Karpas-422 (cell line): ENCODE measurements around the gene EPN2. TPM values are rescaled to one million over a fixed set of nuclear protein-coding genes. Genes with fewer than 3 reads are reported as not detected.
"Not testable (repeated sequence)": the region's sequence is repeated elsewhere in the genome, so short reads cannot be mapped to it uniquely, and the experiment has no call there.

Experiments used
- DNase-seq: peaks from one replicate; pipeline ENCODE4 v3.0.0-alpha.2; 2015
- H2AFZ ChIP-seq: fragments of 200-600 bp; sonication (generic); 2 replicates; pipeline ENCODE4 v1.6.1; 2014; ENCODE audit warnings: antibody characterized with exemption, low read length, mixed read lengths
- H3K27ac ChIP-seq: fragments of 200-600 bp; sonication (generic); 2 replicates; pipeline ENCODE4 v1.5.1; 2014; ENCODE audit warnings: mild to moderate bottlenecking, low read length, moderate library complexity
- H3K27me3 ChIP-seq: fragments of 200-600 bp; sonication (generic); 2 replicates; pipeline ENCODE4 v1.6.1; 2014; ENCODE audit warnings: low read length, mixed read lengths
- H3K36me3 ChIP-seq: fragments of 200-600 bp; sonication (generic); 2 replicates; pipeline ENCODE4 v1.6.1; 2014; ENCODE audit warnings: low read length, mixed read lengths; ENCODE audit not compliant: insufficient read depth
- H3K4me1 ChIP-seq: fragments of 200-600 bp; sonication (generic); 2 replicates; pipeline ENCODE4 v1.6.1; 2014; ENCODE audit warnings: mild to moderate bottlenecking, low read length, mixed read lengths
- H3K4me2 ChIP-seq: fragments of 200-600 bp; sonication (generic); 2 replicates; pipeline ENCODE4 v1.6.1; 2014; ENCODE audit warnings: low read length, low read depth, mild to moderate bottlenecking; ENCODE audit not compliant: poor library complexity, severe bottlenecking
- H3K4me3 ChIP-seq: fragments of 200-600 bp; sonication (generic); 2 replicates; pipeline ENCODE4 v1.5.1; 2014; ENCODE audit warnings: mild to moderate bottlenecking, antibody characterized with exemption, low read length, mixed read lengths
- H3K79me2 ChIP-seq: fragments of 200-600 bp; sonication (generic); 2 replicates; pipeline ENCODE4 v1.6.1; 2014; ENCODE audit warnings: mild to moderate bottlenecking, low read length, mixed read lengths
- H3K9ac ChIP-seq: fragments of 200-600 bp; sonication (generic); 2 replicates; pipeline ENCODE4 v1.6.0; 2014; ENCODE audit warnings: low read length
- H3K9me2 ChIP-seq: fragments of 200-600 bp; sonication (generic), shearing (Covaris generic); replicated peaks from 2 replicates; pipeline ENCODE4 v1.6.0; 2014; ENCODE audit warnings: mild to moderate bottlenecking, low read length, moderate library complexity; ENCODE audit not compliant: insufficient read depth
- H3K9me3 ChIP-seq: fragments of 300-700, 200-600 bp; sonication (generic); 2 replicates; pipeline ENCODE4 v1.6.1; 2014; ENCODE audit warnings: low read length, mixed read lengths
- H4K20me1 ChIP-seq: fragments of 200-600 bp; sonication (generic); 2 replicates; pipeline ENCODE4 v1.6.1; 2014; ENCODE audit warnings: mild to moderate bottlenecking, antibody characterized with exemption, low read length, low read depth; ENCODE audit not compliant: insufficient read depth
- total RNA-seq: library from RNA; depleted of rRNA; stranded (reverse); fragments of >200 nt; shearing (Covaris generic); gene quantifications from 2 replicates; pipeline ENCODE4 v1.2.3, GENCODE V29; 2014; ENCODE audit warnings: low replicate concordance; rRNA removed

Gene EPN2
- 5.4 and 17.6 TPM in 2 replicates for total RNA-seq

DNA sequence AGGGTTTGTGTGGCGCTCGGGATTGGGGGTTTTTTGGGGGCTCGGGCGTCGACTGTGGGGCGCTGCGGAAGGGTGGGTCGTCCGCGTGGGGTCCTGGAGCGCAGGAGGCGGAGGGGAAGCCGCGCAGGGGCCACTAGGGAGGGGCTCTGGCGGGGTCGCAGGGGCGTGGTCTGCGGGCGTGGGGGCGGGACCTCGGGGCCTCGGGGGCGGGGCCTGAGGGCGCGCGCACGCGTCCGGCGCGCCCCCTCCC is at the start of gene EPN2:
EPN2 (plus strand) TSS at position 228 of the 250 bp plus-strand sequence. CDS start 45,754 bp downstream, outside the sequence.
- Histone ChIP-seq H2AFZ (peak within 1 kb of the TSS; percentile 84; the same call in 1 of the 2 replicates), H3K4me3 (peak within 1 kb of the TSS; percentile 71), H3K4me2 (peak within 1 kb of the TSS; percentile 91), H4K20me1 (0 out of 2 replicates have a peak, but pooled peaks cover 14% of the 10 kb centered on the region), H3K9ac (peak within 1 kb of the TSS; percentile 80)
- not testable (repeated sequence) for H3K36me3 ChIP-seq, H3K27ac ChIP-seq, H3K9me2 ChIP-seq, H3K79me2 ChIP-seq, H3K9me3 ChIP-seq, H3K4me1 ChIP-seq, H3K27me3 ChIP-seq
- DNase-seq = peak; percentile 69

DNA sequence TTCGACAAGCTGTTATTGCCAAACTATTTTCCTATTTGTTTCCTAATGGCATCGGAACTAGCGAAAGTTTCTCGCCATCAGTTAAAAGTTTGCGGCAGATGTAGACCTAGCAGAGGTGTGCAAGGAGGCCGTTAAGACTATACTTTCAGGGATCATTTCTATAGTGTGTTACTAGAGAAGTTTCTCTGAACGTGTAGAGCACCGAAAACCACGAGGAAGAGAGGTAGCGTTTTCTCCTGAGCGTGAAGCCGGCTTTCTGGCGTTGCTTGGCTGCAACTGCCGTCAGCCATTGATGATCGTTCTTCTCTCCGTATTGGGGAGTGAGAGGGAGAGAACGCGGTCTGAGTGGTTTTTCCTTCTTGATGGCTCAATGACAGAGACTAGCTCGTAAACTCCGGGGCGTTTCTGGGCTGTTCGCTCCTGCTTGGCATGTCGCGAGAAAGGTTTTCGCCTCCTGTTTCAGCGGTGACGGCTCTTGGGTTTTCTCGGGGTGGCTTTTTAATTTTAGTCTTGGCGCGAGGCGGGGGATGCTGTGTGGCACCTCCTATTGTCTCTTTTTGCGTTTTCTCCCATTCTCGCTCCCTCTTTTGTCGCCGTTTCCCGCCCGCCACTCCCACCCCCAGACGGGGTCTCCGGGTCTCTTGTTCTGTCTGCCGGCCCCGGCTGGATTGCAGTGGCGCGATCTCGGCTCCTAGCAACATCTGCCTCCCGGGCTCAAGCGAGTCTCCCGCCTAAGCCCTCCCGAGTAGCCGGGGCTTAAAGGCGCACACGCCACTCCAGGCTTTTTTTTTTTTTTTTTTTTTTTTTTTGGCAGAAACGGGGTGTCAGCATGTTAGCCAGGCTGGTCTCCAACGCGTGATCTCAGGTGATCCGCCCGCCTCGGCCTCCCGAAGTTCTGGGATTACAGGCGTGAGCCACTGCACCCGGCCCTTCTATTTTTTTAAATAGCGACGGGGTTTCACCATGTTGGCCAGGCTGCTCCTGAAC is 49.0 kb upstream of the EPN2 start:
- H3K9me2 ChIP-seq, H3K27me3 ChIP-seq, H3K4me3 ChIP-seq, H3K36me3 ChIP-seq, H3K4me2 ChIP-seq, H3K79me2 ChIP-seq, H4K20me1 ChIP-seq, H3K4me1 ChIP-seq, H3K9ac ChIP-seq, H3K27ac ChIP-seq, H3K9me3 ChIP-seq, H2AFZ ChIP-seq, DNase-seq: not testable (repeated sequence)

DNA sequence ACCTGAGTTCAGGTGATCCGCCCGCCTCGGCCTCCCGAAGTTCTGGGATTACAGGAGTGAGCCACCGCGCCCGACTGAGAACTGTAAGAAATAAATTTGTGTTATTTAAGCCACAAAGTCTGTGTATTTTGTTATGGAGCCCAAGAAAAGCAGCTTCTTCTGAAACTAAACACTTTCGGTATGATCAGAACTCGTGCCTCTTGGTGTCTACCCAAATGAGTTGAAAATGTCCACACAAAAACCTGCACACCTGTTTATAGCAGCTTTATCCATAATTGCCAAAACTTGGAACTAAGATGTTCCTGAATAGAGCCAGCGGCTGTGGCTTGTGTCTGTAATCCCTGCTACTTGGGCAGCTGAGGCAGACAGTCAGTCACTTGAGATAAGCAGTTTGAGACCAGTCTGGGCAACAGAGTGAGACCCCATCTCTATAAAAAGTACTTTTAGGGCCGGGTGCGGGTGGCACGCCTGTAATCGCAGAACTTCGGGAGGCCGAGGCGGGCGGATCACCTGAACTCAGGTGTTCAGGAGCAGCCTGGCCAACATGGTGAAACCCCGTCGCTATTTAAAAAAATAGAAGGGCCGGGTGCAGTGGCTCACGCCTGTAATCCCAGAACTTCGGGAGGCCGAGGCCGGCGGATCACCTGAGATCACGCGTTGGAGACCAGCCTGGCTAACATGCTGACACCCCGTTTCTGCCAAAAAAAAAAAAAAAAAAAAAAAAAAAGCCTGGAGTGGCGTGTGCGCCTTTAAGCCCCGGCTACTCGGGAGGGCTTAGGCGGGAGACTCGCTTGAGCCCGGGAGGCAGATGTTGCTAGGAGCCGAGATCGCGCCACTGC is 48.1 kb upstream of the EPN2 start:
- H3K9me2 ChIP-seq, H4K20me1 ChIP-seq, H3K4me3 ChIP-seq, H3K9me3 ChIP-seq, H3K27me3 ChIP-seq, H3K4me2 ChIP-seq, H2AFZ ChIP-seq, H3K27ac ChIP-seq, H3K9ac ChIP-seq, H3K4me1 ChIP-seq, DNase-seq, H3K36me3 ChIP-seq, H3K79me2 ChIP-seq: not testable (repeated sequence)

DNA sequence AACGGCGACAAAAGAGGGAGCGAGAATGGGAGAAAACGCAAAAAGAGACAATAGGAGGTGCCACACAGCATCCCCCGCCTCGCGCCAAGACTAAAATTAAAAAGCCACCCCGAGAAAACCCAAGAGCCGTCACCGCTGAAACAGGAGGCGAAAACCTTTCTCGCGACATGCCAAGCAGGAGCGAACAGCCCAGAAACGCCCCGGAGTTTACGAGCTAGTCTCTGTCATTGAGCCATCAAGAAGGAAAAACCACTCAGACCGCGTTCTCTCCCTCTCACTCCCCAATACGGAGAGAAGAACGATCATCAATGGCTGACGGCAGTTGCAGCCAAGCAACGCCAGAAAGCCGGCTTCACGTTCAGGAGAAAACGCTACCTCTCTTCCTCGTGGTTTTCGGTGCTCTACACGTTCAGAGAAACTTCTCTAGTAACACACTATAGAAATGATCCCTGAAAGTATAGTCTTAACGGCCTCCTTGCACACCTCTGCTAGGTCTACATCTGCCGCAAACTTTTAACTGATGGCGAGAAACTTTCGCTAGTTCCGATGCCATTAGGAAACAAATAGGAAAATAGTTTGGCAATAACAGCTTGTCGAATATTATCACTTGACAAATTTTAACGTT is 47.3 kb upstream of the EPN2 start:
- not testable (repeated sequence) for H3K27me3 ChIP-seq, H4K20me1 ChIP-seq, H3K4me3 ChIP-seq, H3K4me2 ChIP-seq, H2AFZ ChIP-seq, H3K9me2 ChIP-seq, H3K79me2 ChIP-seq, H3K9me3 ChIP-seq, H3K4me1 ChIP-seq, H3K36me3 ChIP-seq, H3K9ac ChIP-seq, DNase-seq, H3K27ac ChIP-seq

DNA sequence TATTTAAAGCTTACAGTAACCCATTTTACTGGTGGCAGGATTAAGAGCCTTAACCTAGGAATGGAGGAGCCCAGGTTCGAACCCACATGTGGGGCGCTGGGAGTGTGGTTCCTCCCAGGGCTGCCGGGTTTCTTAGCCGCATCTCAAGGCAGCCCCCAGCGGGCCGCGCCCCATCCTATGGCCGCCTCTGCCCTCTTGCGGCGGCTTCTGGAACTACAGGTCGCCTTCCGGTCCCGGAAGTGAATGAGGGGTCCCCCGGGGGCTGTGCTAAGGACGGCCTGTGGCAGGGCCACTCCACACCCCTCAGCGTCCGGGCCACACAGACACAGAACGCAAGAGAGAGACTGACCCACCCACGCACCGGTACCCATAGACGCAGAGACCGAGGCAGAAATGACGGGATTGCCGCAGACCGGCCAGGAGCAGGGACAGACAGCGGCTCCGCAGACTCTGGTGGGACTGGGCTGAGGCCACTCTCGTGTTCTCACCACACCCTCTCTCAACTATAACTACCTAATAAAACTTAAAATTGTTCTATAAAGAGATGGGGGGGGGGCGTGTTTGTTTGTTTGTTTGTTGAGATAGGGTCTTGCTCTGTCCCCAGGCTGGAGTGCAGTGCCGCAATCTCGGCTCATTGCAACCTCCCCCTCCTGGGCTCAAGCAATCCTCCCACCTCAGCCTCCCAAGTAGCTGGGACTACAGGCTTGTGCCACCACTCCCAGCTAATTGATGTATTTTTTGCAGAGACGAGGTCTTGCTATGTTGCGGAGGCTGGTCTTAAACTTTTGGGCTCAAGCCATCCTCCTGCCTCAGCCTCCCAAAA is 40.6 kb upstream of the EPN2 start:
- H3K9me2 ChIP-seq, DNase-seq, H3K9me3 ChIP-seq, H3K4me2 ChIP-seq, H3K4me1 ChIP-seq, H3K36me3 ChIP-seq, H4K20me1 ChIP-seq, H2AFZ ChIP-seq, H3K27ac ChIP-seq, H3K27me3 ChIP-seq, H3K79me2 ChIP-seq: not testable (repeated sequence)
- Histone ChIP-seq H3K9ac (peak overlapping the region; percentile 48; the same call in 1 of the 2 replicates), H3K4me3 (peak overlapping the region; percentile 43; the same call in 1 of the 2 replicates)

DNA sequence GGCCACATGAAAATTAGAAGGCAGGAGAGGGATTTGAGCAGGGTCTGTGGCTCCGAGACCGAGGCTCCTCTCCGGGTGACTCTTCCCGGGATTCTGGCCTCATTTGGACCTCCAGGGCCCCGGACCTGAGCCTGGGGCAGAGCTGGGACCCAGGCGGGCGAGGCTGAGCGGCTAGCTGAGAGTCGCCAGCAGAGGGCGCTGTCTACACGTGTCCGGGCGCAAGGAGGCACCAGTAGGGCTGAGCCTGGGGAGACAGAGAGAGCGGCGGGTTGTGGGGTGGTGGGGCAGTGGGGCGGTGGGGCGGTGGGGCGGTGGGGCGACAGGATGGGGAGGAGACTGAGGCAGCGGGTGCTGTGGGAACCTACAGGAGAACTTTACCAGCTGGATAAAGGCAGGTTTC is 34.7 kb upstream of the EPN2 start:
- not testable (repeated sequence) for DNase-seq, H4K20me1 ChIP-seq, H3K4me1 ChIP-seq, H3K4me3 ChIP-seq, H2AFZ ChIP-seq, H3K9ac ChIP-seq, H3K4me2 ChIP-seq, H3K79me2 ChIP-seq, H3K27me3 ChIP-seq, H3K9me2 ChIP-seq, H3K9me3 ChIP-seq, H3K36me3 ChIP-seq, H3K27ac ChIP-seq

DNA sequence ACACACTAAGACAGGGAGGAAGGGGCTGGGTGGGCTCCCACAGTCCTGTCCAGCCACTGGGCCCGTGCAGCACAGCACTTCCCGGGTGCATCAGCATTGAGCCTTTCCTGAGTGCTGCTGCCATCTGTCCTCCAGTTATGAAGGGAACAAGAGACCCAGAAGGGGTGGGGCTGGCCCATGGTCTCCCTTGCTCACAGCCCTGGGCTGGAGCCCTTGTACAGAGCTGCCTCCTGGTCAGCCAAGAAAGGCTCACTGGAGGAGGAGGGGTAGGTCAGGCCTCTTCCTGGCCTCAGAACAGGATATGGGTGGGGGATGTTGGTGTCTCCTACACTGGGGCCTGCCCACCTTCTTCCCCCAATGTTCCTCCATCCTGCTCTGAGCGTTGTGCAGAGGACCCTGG is 33.7 kb upstream of the EPN2 start:
- not testable (repeated sequence) for H3K36me3 ChIP-seq, H3K9ac ChIP-seq, H2AFZ ChIP-seq, H3K27ac ChIP-seq, H3K27me3 ChIP-seq, H3K4me1 ChIP-seq, H3K9me2 ChIP-seq, H3K4me3 ChIP-seq, H3K79me2 ChIP-seq, DNase-seq, H3K4me2 ChIP-seq, H3K9me3 ChIP-seq, H4K20me1 ChIP-seq
